Mucosa of descending colon (tissue), 3 donors: ENCODE results near the gene NDUFC1. TPM values are rescaled to one million over a fixed set of nuclear protein-coding genes. Genes with fewer than 3 reads are reported as not detected.

Source experiments
- ATAC-seq: fragments of 200-7000 bp; cut with Tn5 transposase; one replicate; pipeline ENCODE4 v1.9.1; 2020; ENCODE audit warnings: mild to moderate bottlenecking, moderate library complexity
- DNase-seq, 3 donors: peaks; one replicate each; pipeline ENCODE4 v3.0.0-alpha.2; 2020
- H3K36me3 ChIP-seq: fragments of 200-600 bp; one replicate; pipeline ENCODE4 v1.8.0; 2021; ENCODE audit warnings: low read depth, mild to moderate bottlenecking
- H3K4me1 ChIP-seq: fragments of 200-600 bp; one replicate; pipeline ENCODE4 v1.8.0; 2021; ENCODE audit warnings: low read depth, mild to moderate bottlenecking
- H3K4me3 ChIP-seq: fragments of 200-600 bp; one replicate; pipeline ENCODE4 v1.8.0; 2021; ENCODE audit warnings: mild to moderate bottlenecking
- H3K9me3 ChIP-seq: fragments of 200-600 bp; one replicate; pipeline ENCODE4 v1.8.0; 2021; ENCODE audit warnings: mild to moderate bottlenecking
- intact Hi-C, 2 donors: fragments of 100-400 bp; cut with DNase I in 1 of 2; cut with micrococcal nuclease in 1 of 2; formaldehyde crosslinking; loops; one replicate each; pipeline versions ENCODE4 v1.11.0 to v1.11.1; 2022; cut with DNase I, micrococcal nuclease
- total RNA-seq, 3 donors: library from RNA; stranded (reverse); fragmentation: NEBNext Ultra II Directional in 2 of 3; extraction: Animal tissue kit (Norgen Biotek cat#: 25700) in 2 of 3; gene quantifications; one replicate each; pipeline versions ENCODE4 v1.2.1 to v1.2.4, GENCODE V29; 2021 to 2023
- TF ChIP-seq, protein P1 (sequence below): fragments of 200-600 bp; IDR thresholded peaks from one replicate; pipeline ENCODE4 v1.8.0; 2022; ENCODE audit warnings: antibody characterized with exemption, mild to moderate bottlenecking
- donor health status: DM: no; HTN: no; CAD: no; lungs with moderate emphysema.
- donor health status: DM: no; HTN: no; CAD: no.
- donor health status: DM: no; HTN: yes; CAD: no.

NDUFC1 gene
- total RNA-seq, 3 donors from 2014 or later, result 68.0 to 89.3 (median 85.8) TPM

- ATAC-seq (peak; percentile 95), DNase-seq (peak; percentile 97 to 98 (median 98))
- Histone ChIP-seq H3K4me1 (peaks cover 21% of the 10 kb centered on the region), H3K9me3 (no peaks in the 10 kb centered on the region), H3K36me3 (peaks cover 5% of the 10 kb centered on the region), H3K4me3 (peak within 1 kb of the TSS; percentile 94)
- intact Hi-C loops, result no loop called here
- TF ChIP-seq, protein P1, sequence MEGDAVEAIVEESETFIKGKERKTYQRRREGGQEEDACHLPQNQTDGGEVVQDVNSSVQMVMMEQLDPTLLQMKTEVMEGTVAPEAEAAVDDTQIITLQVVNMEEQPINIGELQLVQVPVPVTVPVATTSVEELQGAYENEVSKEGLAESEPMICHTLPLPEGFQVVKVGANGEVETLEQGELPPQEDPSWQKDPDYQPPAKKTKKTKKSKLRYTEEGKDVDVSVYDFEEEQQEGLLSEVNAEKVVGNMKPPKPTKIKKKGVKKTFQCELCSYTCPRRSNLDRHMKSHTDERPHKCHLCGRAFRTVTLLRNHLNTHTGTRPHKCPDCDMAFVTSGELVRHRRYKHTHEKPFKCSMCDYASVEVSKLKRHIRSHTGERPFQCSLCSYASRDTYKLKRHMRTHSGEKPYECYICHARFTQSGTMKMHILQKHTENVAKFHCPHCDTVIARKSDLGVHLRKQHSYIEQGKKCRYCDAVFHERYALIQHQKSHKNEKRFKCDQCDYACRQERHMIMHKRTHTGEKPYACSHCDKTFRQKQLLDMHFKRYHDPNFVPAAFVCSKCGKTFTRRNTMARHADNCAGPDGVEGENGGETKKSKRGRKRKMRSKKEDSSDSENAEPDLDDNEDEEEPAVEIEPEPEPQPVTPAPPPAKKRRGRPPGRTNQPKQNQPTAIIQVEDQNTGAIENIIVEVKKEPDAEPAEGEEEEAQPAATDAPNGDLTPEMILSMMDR, result no peak
Observed at GRCh38 chr4:139301113-139301820, 1.0 kb downstream of the NDUFC1 start, which contains the start of gene NAA15. Gene NAA15 (plus strand): TSS chr4:139301505. CDS start chr4:139301778, 273 bp downstream.

GRCh38 chr4:139300431-139301112 is 1.7 kb downstream of the NDUFC1 start:
- intact Hi-C loops, result no loop called here
- peaks cover 21% of the 10 kb centered on the region for H3K4me1 ChIP-seq

GRCh38 chr4:139299536-139299935 is 2.7 kb downstream of the NDUFC1 start:
- H3K36me3 ChIP-seq, result peaks cover 5% of the 10 kb centered on the region
- H3K4me1 ChIP-seq, result peaks cover 25% of the 10 kb centered on the region
- no peak for ATAC-seq
- no peak overlapping the region for H3K4me3 ChIP-seq
- TF ChIP-seq, protein P1, result no peak
- DNase-seq, result no peak
- intact Hi-C loops, result no loop called here
- H3K9me3 ChIP-seq, result no peaks in the 10 kb centered on the region

More at GRCh38 chr4:139300431-139301112, 1.7 kb downstream of the NDUFC1 start:
- TF ChIP-seq, protein P1, result no peak
- Histone ChIP-seq H3K4me3 (peak overlapping the region; percentile 94), H3K36me3 (peaks cover 5% of the 10 kb centered on the region), H3K9me3 (no peaks in the 10 kb centered on the region)
- DNase-seq, result peak in 1 of 3 donors; percentile 55
- ATAC-seq, result peak; percentile 65

GRCh38 chr4:139297001-139297410 is 5.3 kb downstream of the NDUFC1 start:
- ATAC-seq (no peak), DNase-seq (no peak)
- peaks cover 5% of the 10 kb centered on the region for H3K36me3 ChIP-seq
- no peak overlapping the region for H3K4me3 ChIP-seq
- no peaks in the 10 kb centered on the region for H3K9me3 ChIP-seq
- peaks cover 20% of the 10 kb centered on the region for H3K4me1 ChIP-seq
- intact Hi-C loops, result no loop called here
- TF ChIP-seq, protein P1, result no peak

DNA sequence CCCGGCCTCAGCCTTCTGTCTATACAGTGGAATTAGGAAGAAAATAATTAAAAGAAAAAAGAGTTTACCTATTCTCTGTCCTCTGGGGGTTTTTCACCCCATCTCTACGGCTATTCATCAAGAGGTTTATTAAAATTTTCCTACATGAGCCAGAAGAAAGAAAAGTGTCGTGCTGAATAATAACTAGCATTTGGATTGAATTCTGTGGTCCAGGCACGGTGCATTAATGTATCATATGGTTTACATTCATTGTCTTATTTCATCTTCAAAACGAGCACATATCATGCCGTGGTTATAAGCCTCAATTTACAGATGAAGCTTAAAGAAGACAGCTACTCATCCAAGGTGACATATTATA is 6.4 kb downstream of the NDUFC1 start:
- Histone ChIP-seq H3K4me3 (peak overlapping the region; percentile 80), H3K9me3 (no peaks in the 10 kb centered on the region), H3K4me1 (peaks cover 20% of the 10 kb centered on the region), H3K36me3 (peaks cover 6% of the 10 kb centered on the region)
- ATAC-seq, result no peak
- no peak for DNase-seq
- TF ChIP-seq, protein P1, result no peak
- intact Hi-C loops, result no loop called here
